C4-2B (cell line): ENCODE data around the gene KCNQ5.

Experiments used
- CTCF ChIP-seq: fragments of 450-650 bp; conservative IDR thresholded peaks from 2 replicates; pipeline ENCODE4 v1.5.1; 2017; ENCODE audit warnings: mild to moderate bottlenecking
- ZFX ChIP-seq: fragments of 450-650 bp; IDR thresholded peaks from 2 replicates; pipeline ENCODE4 v1.6.1; 2017

- TF ChIP-seq CTCF = no peak
- no peak for TF ChIP-seq ZFX
Observed at GRCh38 chr6:72864236-72864635, 242.4 kb downstream of the KCNQ5 start.
